Measurements from ENCODE around the gene NT5DC1.

The NT5DC1 gene

DNA sequence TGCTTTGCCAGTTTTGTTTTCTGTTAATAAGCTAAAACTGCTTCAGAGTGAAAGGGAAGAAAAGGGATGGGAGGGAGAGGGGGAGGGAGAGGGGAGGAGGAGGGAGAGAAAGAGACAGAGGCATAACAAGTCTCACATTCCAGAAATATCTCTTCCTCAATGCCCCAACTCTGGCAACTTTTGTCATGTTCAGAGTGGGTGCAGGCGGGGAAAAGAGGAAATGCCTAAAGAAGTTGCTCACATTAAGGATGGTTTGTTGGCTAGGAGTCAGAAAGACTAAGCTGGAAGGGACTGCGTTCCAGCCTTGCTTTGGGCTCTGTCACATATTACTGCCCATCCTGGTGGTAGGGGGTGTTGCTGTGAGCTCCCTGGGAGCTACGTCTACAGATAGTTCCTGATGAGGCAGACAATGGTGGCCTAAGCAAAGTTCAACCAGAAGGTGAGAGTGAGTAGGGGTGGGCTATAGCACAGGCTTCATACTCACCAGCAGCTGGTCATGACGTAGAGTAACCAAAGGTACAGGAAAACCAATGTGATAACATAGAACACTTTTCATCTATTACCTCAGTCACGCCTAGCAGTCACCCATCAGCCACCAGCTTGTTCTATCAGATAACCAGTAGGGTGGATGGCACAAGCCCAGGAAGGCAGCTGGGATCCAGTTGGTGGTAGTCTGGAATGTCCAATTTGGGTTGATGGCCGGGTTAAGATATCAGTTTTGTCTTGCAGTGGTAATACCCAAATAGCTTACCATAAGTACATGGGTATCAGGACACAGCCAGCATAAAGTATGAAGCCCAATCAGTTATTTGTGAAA, 151.1 kb downstream of the NT5DC1 start:
- Histone ChIP-seq H2AFZ (ENCODE audit: low read depth, low read length) (no peak overlapping the region), H3K36me3 (ENCODE audit: insufficient read depth, low read length) (peaks cover 12% of the 10 kb centered on the region), H3K9me3 (ENCODE audit: low read length) (no peaks in the 10 kb centered on the region), H3K27me3 (ENCODE audit: insufficient read depth, low read length) (no peaks in the 10 kb centered on the region), H3K4me3 (ENCODE audit: low read length) (peak overlapping the region; percentile 72), H3K4me1 (ENCODE audit: insufficient read depth, low read length) (peaks cover 52% of the 10 kb centered on the region)

DNA sequence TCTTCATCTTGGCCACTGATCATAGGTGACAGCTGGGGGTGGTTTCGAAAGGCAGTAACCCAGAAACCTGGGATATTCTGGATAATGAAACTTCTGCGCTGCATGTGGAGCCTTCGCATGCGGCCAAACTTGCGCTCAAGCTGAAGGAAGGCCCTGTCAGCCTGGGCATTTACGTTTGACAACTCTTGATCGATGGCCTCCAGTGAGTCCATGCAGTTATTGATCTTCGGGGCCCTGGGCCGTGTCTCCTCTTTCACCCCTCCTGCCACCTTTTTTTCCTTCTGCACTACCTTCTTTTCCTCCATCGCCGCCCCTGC, 152.5 kb downstream of the NT5DC1 start:
- no peaks in the 10 kb centered on the region for H3K9me3 ChIP-seq (ENCODE audit: low read length)
- H3K36me3 ChIP-seq (ENCODE audit: insufficient read depth, low read length): peaks cover 12% of the 10 kb centered on the region
- peak overlapping the region; percentile 72 for H3K4me3 ChIP-seq (ENCODE audit: low read length)
- no peaks in the 10 kb centered on the region for H3K27me3 ChIP-seq (ENCODE audit: insufficient read depth, low read length)
- peaks cover 49% of the 10 kb centered on the region for H3K4me1 ChIP-seq (ENCODE audit: insufficient read depth, low read length)
- H2AFZ ChIP-seq (ENCODE audit: low read depth, low read length): no peak overlapping the region

DNA sequence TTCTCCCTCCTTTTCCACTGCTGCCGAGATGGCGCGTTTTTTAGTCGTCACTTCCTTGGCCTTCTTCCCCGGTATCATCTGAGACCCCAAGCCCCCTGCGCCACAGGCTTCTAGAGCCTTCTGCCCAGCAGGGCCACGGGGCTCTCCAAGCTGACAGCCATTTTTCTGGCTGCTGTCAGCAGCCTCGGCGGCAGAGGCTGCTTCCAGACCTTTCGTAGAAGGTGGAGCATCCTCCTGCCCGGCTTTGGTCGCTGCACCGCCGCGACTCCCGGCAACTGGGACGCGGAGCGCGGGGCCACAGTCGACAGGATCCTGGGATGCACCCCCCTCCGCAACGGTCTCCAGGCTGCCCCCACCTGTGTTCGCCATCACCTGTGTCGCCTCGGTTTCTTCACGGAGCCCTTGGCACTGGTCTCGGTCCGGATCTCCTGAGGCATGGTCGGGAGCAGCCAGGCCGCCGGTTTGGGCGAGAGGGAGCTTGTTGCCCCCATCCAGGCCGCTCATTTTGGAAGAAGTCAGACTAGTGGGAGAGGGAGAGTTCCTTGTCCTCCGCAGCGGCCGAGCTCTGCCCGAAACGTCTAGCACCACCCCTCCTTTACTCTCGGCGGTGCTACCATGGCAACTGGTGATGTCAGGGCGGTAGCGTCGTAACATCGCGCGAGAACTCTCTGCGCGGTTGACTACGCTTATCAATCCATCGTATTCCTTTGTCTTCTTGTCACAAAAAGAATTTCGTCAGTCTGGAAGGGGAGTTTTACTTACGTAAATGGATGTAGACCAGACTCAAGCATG, 153.0 kb downstream of the NT5DC1 start, which contains the start of gene TSPYL4:
Gene TSPYL4, minus strand, starts transcription at position 571 of the 792 bp plus-strand sequence. Its CDS starts 67 bp downstream, at position 504.
- peak within 1 kb of the TSS; percentile 22 for H2AFZ ChIP-seq (ENCODE audit: low read depth, low read length)
- H3K4me3 ChIP-seq (ENCODE audit: low read length): peak within 1 kb of the TSS; percentile 72
- H3K27me3 ChIP-seq (ENCODE audit: insufficient read depth, low read length): no peaks in the 10 kb centered on the region
- peaks cover 46% of the 10 kb centered on the region for H3K4me1 ChIP-seq (ENCODE audit: insufficient read depth, low read length)
- H3K9me3 ChIP-seq (ENCODE audit: low read length): no peaks in the 10 kb centered on the region
- peaks cover 13% of the 10 kb centered on the region for H3K36me3 ChIP-seq (ENCODE audit: insufficient read depth, low read length)

DNA sequence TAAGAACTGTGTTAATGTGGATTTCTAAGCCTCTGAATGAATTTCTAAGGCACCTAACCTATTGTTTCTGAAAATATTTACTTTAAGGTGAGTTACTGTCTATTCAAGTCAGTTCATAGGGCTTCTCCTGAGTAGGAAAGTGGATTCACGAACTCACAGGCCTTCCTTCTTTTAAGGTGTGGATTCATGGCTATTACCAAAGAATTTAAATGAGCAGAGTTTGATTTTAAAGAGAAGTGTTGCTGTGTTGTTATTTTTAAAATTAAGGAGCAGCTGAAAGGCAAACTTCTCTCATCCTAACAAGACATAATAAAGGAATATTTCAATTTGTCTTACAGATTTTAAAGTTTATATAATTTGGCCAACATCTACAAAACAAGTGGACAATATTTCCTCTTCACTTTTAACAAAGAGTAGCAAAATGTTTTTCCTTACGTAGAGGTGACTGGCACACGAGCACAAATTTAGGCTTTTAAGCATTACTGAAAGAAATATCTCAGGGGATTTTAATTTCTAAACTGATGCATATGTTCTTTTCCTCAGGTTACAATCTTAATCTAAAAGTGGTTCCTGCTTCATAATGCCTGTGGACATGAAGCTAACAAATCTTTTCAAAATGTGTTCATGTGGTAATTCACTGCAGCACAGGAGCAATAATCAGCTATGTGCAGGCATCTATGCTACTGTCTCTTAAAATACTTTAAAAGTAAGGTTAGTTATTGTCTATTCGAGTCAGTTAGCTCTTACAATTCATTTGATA, 153.8 kb downstream of the NT5DC1 start:
- Histone ChIP-seq H3K4me1 (ENCODE audit: insufficient read depth, low read length) (peaks cover 46% of the 10 kb centered on the region), H3K4me3 (ENCODE audit: low read length) (peak overlapping the region; percentile 72), H2AFZ (ENCODE audit: low read depth, low read length) (peak overlapping the region; percentile 22), H3K36me3 (ENCODE audit: insufficient read depth, low read length) (peaks cover 18% of the 10 kb centered on the region), H3K9me3 (ENCODE audit: low read length) (no peaks in the 10 kb centered on the region), H3K27me3 (ENCODE audit: insufficient read depth, low read length) (no peaks in the 10 kb centered on the region)

DNA sequence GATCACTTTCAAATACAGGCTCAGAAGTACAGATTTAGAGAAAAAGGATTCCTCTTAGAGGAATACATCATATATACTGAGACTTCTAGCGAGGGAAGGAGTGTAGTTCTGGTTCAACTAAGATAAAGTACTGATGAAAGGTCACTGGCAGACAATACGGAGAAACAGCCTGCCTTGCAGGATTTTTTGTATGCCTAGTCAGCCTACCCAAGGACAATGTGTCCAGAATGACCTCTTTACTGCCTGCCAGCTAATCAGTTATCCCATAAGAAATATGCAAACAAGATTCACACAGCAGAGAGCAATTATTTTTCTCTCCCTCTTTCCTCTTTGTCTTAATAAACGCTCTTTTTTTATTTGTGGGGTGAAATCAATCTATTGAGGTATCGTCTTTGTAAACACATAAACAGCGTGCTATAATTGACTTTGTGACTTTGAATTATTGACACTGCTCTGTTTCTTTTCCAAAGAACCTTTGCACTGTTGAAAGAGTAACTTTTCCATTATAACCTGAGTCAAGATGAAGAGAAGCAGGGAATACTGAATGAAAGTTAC, 154.7 kb downstream of the NT5DC1 start:
- Histone ChIP-seq H3K4me3 (ENCODE audit: low read length) (peak overlapping the region; percentile 72), H2AFZ (ENCODE audit: low read depth, low read length) (no peak overlapping the region), H3K9me3 (ENCODE audit: low read length) (no peaks in the 10 kb centered on the region), H3K27me3 (ENCODE audit: insufficient read depth, low read length) (no peaks in the 10 kb centered on the region), H3K36me3 (ENCODE audit: insufficient read depth, low read length) (peaks cover 24% of the 10 kb centered on the region), H3K4me1 (ENCODE audit: insufficient read depth, low read length) (peaks cover 41% of the 10 kb centered on the region)

DNA sequence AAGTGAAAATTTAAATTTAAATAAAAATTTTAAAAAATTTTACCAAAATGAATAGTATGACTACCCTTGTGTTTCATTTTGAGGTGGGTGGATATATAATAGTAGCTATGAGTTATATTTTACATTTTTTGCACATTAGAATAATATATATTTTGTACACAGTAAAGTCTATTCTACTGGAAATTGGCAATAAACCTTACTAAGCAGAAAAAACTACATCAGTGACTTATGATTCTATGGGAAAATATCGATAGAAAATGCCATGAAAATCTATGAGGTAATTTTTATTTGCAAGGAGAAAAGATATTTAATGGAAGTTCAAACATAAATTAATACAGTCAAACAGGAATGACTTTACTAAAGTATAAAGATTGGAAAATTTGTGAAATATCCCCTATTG, 156.0 kb downstream of the NT5DC1 start:
- Histone ChIP-seq H3K27me3 (ENCODE audit: insufficient read depth, low read length) (no peaks in the 10 kb centered on the region), H2AFZ (ENCODE audit: low read depth, low read length) (no peak overlapping the region), H3K4me3 (ENCODE audit: low read length) (no peak overlapping the region), H3K36me3 (ENCODE audit: insufficient read depth, low read length) (peaks cover 24% of the 10 kb centered on the region), H3K9me3 (ENCODE audit: low read length) (peaks cover 3% of the 10 kb centered on the region), H3K4me1 (ENCODE audit: insufficient read depth, low read length) (peaks cover 28% of the 10 kb centered on the region)

DNA sequence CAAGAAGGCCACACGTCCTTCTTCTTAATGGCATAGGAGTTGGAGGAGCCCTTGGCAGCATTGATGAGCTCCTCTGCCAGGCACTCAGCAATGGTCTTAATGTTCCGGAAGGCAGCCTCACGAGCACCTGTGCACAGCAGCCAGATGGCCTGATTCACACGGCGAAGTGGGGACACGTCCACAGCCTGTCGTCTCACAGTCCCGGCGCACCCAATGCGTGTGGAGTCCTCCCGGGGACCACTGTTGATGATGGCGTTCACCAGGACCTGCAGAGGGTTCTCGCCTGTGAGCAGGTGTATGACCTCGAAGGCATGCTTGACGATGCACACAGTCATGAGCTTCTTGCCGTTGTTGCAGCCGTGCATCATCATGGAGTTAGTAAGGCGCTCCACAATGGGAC, 157.9 kb downstream of the NT5DC1 start:
- no peak overlapping the region for H2AFZ ChIP-seq (ENCODE audit: low read depth, low read length)
- peaks cover 12% of the 10 kb centered on the region for H3K4me1 ChIP-seq (ENCODE audit: insufficient read depth, low read length)
- H3K4me3 ChIP-seq (ENCODE audit: low read length): no peak overlapping the region
- H3K9me3 ChIP-seq (ENCODE audit: low read length): peaks cover 3% of the 10 kb centered on the region
- H3K27me3 ChIP-seq (ENCODE audit: insufficient read depth, low read length): no peaks in the 10 kb centered on the region
- H3K36me3 ChIP-seq (ENCODE audit: insufficient read depth, low read length): peaks cover 13% of the 10 kb centered on the region

DNA sequence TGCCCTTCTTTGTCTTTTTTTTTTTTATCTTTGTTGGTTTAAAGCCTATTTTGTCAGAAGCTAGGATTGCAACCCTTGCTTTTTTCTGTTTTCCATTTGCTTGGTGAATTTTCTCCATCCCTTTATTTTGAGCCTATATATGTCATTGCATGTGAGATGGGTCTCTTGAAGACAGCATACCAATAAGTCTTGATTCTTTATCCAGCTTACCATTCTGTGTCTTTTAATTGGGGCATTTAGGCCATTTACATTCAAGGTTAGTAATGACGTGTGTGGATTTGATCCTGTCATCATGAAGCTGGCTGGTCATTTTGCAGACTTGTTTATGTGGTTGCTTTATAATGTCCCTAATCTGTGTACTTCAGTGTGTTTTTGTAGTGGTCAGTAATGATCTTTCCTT, 162.7 kb downstream of the NT5DC1 start:
- Histone ChIP-seq H3K9me3 (ENCODE audit: low read length) (peaks cover 7% of the 10 kb centered on the region), H2AFZ (ENCODE audit: low read depth, low read length) (no peak overlapping the region), H3K36me3 (ENCODE audit: insufficient read depth, low read length) (peaks cover 13% of the 10 kb centered on the region), H3K27me3 (ENCODE audit: insufficient read depth, low read length) (no peaks in the 10 kb centered on the region), H3K4me1 (ENCODE audit: insufficient read depth, low read length) (no peaks in the 10 kb centered on the region), H3K4me3 (ENCODE audit: low read length) (no peak overlapping the region)

DNA sequence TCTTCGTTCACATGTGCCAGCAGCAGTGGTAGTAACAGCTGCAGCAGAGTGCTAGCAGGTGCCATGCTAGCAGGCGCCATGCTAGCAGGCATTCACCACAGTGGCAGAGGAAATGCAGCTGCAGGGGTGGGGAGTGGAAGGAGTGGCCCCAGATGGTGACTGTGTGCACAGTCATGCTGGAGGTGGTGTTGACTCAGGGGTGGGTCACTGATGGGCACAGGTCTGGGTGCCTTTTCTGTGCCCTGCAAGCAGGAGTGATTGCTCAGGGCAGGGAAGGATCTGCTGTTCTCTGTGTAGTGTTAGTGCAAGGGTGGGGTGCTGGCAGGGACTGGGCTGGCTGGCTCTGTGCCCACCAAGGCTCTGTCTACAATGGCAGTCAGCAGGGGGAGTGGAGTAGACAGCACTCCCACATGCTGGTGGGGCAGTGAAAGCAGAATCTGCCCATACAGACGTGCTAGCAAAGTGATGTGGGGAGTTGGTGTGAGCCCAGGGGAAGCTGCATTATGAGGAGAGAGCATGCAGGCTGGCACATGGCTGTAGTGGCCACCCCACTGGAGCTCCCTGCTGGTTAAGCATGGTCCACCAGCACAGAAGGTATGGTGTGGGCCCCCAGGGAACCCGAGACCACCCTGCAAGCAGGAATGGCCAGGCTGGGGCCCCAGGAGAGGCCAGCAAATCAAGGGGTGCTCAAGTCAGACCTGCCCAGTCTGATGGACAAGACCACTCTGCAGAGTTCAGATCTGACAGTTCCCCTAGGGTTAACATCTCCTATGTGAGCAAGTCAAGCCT, 164.6 kb downstream of the NT5DC1 start:
- Histone ChIP-seq H3K36me3 (ENCODE audit: insufficient read depth, low read length) (peaks cover 3% of the 10 kb centered on the region), H2AFZ (ENCODE audit: low read depth, low read length) (no peak overlapping the region), H3K27me3 (ENCODE audit: insufficient read depth, low read length) (no peaks in the 10 kb centered on the region), H3K4me3 (ENCODE audit: low read length) (no peak overlapping the region), H3K9me3 (ENCODE audit: low read length) (peaks cover 7% of the 10 kb centered on the region), H3K4me1 (ENCODE audit: insufficient read depth, low read length) (peaks cover 6% of the 10 kb centered on the region)

DNA sequence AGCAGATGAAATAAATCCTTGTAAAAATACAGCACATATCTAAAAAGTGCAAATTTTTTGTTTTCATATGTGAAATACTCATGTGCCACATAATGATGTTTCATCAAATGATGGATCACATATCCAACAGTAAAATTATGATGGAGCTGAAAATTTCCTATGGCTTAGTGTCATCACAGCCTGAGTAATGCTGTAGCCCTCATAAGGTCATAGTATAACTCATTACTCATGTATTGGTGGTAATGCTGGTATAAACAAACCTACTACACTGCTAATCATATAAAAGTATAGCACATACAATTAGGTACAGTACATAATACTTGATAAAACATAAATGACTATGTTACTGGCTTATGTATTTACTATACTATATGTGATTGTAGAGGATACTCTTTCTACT, 166.2 kb downstream of the NT5DC1 start:
- Histone ChIP-seq H3K36me3 (ENCODE audit: insufficient read depth, low read length) (peaks cover 3% of the 10 kb centered on the region), H3K4me1 (ENCODE audit: insufficient read depth, low read length) (peaks cover 6% of the 10 kb centered on the region), H3K27me3 (ENCODE audit: insufficient read depth, low read length) (no peaks in the 10 kb centered on the region), H3K4me3 (ENCODE audit: low read length) (no peak overlapping the region), H3K9me3 (ENCODE audit: low read length) (peaks cover 4% of the 10 kb centered on the region), H2AFZ (ENCODE audit: low read depth, low read length) (no peak overlapping the region)

DNA sequence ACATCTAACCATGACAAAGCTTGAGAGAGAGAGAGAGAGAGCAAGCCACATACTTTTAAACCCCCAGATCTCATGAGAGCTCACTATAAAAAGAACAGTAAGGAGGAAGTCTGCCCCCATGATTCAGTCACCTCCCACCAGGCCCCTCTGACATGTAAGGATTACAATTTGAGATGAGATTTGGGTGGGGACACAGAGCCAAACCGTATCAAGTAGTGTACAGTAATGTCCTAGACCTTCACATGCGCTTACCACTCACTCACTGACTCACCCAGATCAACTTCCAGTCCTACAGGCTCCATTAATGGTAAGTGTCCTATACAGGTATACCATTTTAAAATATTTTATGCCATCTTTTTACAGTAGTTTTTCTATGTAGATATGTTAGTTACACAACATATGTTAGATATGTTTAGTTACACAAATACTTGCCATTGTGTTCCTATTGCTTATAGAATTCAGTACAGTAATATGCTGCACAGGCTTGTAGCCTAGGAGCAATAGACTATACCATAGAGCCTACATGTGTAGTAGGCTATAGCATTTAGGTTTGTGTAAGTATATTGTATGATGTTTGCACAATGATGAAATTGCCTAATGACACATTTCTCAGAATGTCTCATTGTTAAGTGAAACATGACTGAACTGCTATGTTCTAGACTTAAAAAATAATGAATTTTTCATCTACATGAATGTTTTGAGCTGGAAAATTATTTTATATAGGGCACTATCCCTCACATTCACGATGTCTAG, 167.4 kb downstream of the NT5DC1 start:
- H3K27me3 ChIP-seq (ENCODE audit: insufficient read depth, low read length): no peaks in the 10 kb centered on the region
- H2AFZ ChIP-seq (ENCODE audit: low read depth, low read length): no peak overlapping the region
- peaks cover 6% of the 10 kb centered on the region for H3K4me1 ChIP-seq (ENCODE audit: insufficient read depth, low read length)
- peaks cover 4% of the 10 kb centered on the region for H3K9me3 ChIP-seq (ENCODE audit: low read length)
- peaks cover 6% of the 10 kb centered on the region for H3K36me3 ChIP-seq (ENCODE audit: insufficient read depth, low read length)
- H3K4me3 ChIP-seq (ENCODE audit: low read length): no peak overlapping the region
